Upper lobe of right lung (tissue), 1 donor: ENCODE results near the gene F13B. TPM values are rescaled to one million over a fixed set of nuclear protein-coding genes. Genes with fewer than 3 reads are reported as not detected.
"Not testable (repeated sequence)": the region's sequence is repeated elsewhere in the genome, so short reads cannot be mapped to it uniquely, and the experiment has no call there.

Experiments used
- ATAC-seq: fragments of 200-7000 bp; cut with Tn5 transposase; one replicate; pipeline ENCODE4 v1.9.1; 2020; ENCODE audit warnings: mild to moderate bottlenecking, moderate library complexity
- DNase-seq: peaks from one replicate; pipeline ENCODE4 v3.0.0-alpha.2; 2020
- H3K27ac ChIP-seq: fragments of 200-600 bp; one replicate; pipeline ENCODE4 v1.8.0; 2022
- H3K27me3 ChIP-seq: fragments of 200-600 bp; one replicate; pipeline ENCODE4 v1.8.0; 2022; ENCODE audit warnings: mild to moderate bottlenecking
- H3K36me3 ChIP-seq: fragments of 200-600 bp; one replicate; pipeline ENCODE4 v1.8.0; 2022
- H3K4me1 ChIP-seq: fragments of 200-600 bp; one replicate; pipeline ENCODE4 v1.8.0; 2022
- H3K4me3 ChIP-seq: fragments of 200-600 bp; one replicate; pipeline ENCODE4 v1.8.0; 2022; ENCODE audit warnings: mild to moderate bottlenecking
- H3K9me3 ChIP-seq: fragments of 200-600 bp; one replicate; pipeline ENCODE4 v1.8.0; 2022
- intact Hi-C: fragments of 100-400 bp; cut with DNase I; formaldehyde crosslinking; loops from one replicate; pipeline ENCODE4 v1.11.0; 2022
- total RNA-seq: library from RNA; stranded (reverse); fragmentation: NEBNext Ultra II Directional; extraction: Animal tissue kit (Norgen Biotek cat#: 25700); gene quantifications from one replicate; pipeline ENCODE4 v1.2.1, GENCODE V29; 2021
- TF ChIP-seq, protein P1 (sequence below): fragments of 200-600 bp; IDR thresholded peaks from one replicate; pipeline ENCODE4 v1.8.0; 2022; ENCODE audit warnings: antibody characterized with exemption
- donor health status: DM: no; HTN: yes; CAD: no; lungs with severe emphysema.

The F13B gene
- total RNA-seq, 1 donor from 2014 or later = not detected

DNA sequence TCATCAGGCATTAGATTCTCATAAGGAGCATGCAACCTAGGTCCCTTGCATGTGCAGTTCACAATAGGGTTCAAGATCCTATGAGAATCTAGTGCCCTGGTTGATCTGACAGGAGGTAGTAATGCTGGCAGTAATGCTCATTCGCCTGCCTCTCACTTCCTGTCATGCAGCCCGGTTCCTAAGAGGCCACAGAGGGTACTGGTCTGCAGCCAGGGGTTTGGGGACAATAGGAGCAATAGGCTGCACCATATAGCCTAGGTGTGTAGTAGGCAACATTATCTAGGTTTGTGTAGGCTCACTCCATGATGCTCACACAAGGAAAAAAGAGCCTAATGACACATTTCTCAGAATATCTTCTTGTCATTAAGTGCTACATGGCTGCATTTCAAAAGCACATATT, 63.9 kb downstream of the F13B start:
- no peaks in the 10 kb centered on the region for H3K36me3 ChIP-seq
- TF ChIP-seq, protein P1, sequence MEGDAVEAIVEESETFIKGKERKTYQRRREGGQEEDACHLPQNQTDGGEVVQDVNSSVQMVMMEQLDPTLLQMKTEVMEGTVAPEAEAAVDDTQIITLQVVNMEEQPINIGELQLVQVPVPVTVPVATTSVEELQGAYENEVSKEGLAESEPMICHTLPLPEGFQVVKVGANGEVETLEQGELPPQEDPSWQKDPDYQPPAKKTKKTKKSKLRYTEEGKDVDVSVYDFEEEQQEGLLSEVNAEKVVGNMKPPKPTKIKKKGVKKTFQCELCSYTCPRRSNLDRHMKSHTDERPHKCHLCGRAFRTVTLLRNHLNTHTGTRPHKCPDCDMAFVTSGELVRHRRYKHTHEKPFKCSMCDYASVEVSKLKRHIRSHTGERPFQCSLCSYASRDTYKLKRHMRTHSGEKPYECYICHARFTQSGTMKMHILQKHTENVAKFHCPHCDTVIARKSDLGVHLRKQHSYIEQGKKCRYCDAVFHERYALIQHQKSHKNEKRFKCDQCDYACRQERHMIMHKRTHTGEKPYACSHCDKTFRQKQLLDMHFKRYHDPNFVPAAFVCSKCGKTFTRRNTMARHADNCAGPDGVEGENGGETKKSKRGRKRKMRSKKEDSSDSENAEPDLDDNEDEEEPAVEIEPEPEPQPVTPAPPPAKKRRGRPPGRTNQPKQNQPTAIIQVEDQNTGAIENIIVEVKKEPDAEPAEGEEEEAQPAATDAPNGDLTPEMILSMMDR = no peak
- no peaks in the 10 kb centered on the region for H3K27me3 ChIP-seq
- intact Hi-C loops = no loop called here
- no peak overlapping the region for H3K4me3 ChIP-seq
- H3K9me3 ChIP-seq = no peaks in the 10 kb centered on the region
- no peaks in the 10 kb centered on the region for H3K4me1 ChIP-seq
- no peak for DNase-seq
- no peak for ATAC-seq
- H3K27ac ChIP-seq = no peak overlapping the region

DNA sequence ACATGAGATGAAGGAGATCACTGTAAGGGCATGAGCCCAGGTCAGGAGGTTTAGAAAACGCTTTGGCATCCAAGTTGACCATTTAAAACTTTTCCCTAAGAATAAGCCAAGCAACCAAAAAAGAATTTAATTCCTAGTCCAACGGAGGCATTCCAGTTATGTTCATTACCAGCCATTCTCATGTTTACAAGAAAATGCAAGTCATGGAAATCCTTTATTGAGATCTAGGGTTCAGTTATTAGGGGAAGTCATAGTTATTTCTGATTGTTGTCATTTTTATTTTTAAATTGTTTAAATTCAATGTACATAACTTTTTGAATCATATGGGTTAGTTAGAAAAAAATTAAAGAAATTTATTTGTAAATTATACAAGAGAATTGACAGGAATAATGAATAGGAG, 65.2 kb downstream of the F13B start:
- DNase-seq (no peak), ATAC-seq (no peak)
- Histone ChIP-seq H3K27ac (no peak overlapping the region), H3K4me1 (no peaks in the 10 kb centered on the region), H3K36me3 (no peaks in the 10 kb centered on the region), H3K27me3 (no peaks in the 10 kb centered on the region), H3K9me3 (no peaks in the 10 kb centered on the region), H3K4me3 (no peak overlapping the region)
- intact Hi-C loops = no loop called here
- TF ChIP-seq, protein P1 = no peak

DNA sequence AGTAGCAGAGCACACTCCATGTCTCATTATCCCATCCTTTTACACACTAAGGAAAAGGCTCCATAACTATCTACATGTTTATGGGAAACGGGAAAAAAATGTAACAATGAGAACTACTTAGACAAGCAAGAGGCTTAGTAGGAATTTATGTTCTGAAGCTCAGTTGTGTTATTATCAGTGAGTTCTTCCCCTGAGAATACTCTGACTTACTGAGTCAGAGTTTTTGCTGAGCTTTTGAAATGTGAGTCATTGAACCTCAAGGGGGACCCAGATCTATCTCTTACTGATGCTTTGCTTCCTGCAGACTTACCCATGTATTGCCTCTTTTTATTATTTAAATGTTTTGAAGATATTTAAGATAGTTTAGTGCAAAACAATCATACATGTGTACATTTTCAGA, 69.6 kb downstream of the F13B start:
- Histone ChIP-seq H3K4me1 (no peaks in the 10 kb centered on the region), H3K4me3 (no peak overlapping the region), H3K36me3 (no peaks in the 10 kb centered on the region), H3K27me3 (no peaks in the 10 kb centered on the region), H3K9me3 (no peaks in the 10 kb centered on the region), H3K27ac (no peak overlapping the region)
- DNase-seq (no peak), ATAC-seq (no peak)
- TF ChIP-seq, protein P1 = no peak
- intact Hi-C loops = no loop called here

DNA sequence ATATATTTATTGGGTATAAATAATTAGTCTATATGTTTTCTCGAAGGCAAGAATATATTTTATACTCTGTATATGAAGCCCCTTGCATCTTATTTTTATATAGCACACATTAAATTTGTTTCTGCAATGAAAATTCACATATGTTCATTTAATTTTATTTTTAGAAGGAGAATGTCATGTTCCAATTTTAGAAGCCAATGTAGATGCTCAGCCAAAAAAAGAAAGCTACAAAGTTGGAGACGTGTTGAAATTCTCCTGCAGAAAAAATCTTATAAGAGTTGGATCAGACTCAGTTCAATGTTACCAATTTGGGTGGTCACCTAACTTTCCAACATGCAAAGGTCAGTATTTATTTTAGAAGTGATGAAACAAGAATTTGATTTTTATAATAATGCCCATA, 73.1 kb downstream of the F13B start:
- TF ChIP-seq, protein P1 = no peak

DNA sequence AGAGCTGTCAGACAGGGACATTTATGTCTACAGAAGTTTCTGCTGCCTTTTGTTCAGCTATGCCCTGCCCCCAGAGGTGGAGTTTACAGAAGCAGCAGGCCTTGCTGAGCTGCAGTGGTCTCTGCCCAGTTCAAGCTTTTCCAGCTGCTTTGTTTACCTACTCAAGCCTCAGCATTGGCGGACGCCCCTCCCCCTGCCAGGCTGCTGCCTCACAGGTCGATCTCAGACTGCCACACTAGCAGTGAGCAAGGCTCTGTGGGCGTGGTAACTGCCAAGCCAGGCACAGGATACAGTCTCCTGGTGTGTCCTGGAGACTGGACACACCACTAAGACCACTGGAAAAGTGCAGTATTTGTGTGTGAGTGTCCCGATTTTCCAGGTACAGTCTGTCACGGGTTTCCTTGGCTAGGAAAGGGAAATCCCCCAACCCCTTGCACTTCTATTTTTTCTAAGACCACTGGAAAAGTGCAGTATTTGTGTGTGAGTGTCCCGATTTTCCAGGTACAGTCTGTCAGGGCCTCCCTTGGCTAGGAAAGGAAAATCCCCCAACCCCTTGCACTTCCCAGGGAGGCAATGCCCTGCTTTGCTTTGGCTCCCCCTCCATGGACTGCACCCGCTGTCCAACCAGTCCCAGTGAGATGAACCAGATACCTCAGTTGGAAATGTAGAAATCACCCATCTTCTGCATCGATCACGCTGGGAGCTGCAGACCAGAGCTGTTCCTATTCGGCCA, 75.0 kb downstream of the F13B start:
- H3K4me1 ChIP-seq, H3K27me3 ChIP-seq, H3K4me3 ChIP-seq, intact Hi-C loops, H3K9me3 ChIP-seq, H3K27ac ChIP-seq, H3K36me3 ChIP-seq: not testable (repeated sequence)
- DNase-seq (peak; percentile 80), ATAC-seq (peak; percentile 56)

More for the DNA sequence above, 73.1 kb downstream of the F13B start:
- H3K27me3 ChIP-seq = no peaks in the 10 kb centered on the region
- intact Hi-C loops = no loop called here
- H3K9me3 ChIP-seq = no peaks in the 10 kb centered on the region
- ATAC-seq (no peak), DNase-seq (no peak)
- no peaks in the 10 kb centered on the region for H3K36me3 ChIP-seq
- no peak overlapping the region for H3K27ac ChIP-seq
- no peak overlapping the region for H3K4me3 ChIP-seq
- H3K4me1 ChIP-seq = no peaks in the 10 kb centered on the region

Other genes with a start within 250 kb of the F13B start
- gene CFHR1, start 247.5 kb downstream of the F13B start, total RNA-seq = not detected
- gene CFHR4, start 179.2 kb downstream of the F13B start, total RNA-seq = not detected
- gene CFHR2, start 123.5 kb downstream of the F13B start, total RNA-seq = not detected
- not detected for gene CFHR5, start 89.7 kb downstream of the F13B start, total RNA-seq
- 0.46 TPM for gene ASPM, start 79.4 kb upstream of the F13B start, total RNA-seq
- 14.5 TPM for gene ZBTB41, start 134.0 kb upstream of the F13B start, total RNA-seq
- gene CRB1, start 201.0 kb upstream of the F13B start, total RNA-seq = 0.46 TPM